GM12873 (cell line): ENCODE results near the gene TBC1D14.

Experiments used
- TF ChIP-seq, protein P1 (sequence below): IDR thresholded peaks from 2 replicates; pipeline ENCODE4 v1.5.1; 2012; ENCODE audit warnings: low read depth, mild to moderate bottlenecking, moderate library complexity, low read length, control low read depth; ENCODE audit not compliant: insufficient read depth; ENCODE audit errors: missing control alignments

TBC1D14 gene

GRCh38 chr4:7043284-7044136, 133.9 kb downstream of the TBC1D14 start, which contains the start of gene TADA2B:
Gene TADA2B, plus strand, starts transcription at chr4:7043372. Its CDS starts 208 bp downstream, at chr4:7043580.
- TF ChIP-seq, protein P1, sequence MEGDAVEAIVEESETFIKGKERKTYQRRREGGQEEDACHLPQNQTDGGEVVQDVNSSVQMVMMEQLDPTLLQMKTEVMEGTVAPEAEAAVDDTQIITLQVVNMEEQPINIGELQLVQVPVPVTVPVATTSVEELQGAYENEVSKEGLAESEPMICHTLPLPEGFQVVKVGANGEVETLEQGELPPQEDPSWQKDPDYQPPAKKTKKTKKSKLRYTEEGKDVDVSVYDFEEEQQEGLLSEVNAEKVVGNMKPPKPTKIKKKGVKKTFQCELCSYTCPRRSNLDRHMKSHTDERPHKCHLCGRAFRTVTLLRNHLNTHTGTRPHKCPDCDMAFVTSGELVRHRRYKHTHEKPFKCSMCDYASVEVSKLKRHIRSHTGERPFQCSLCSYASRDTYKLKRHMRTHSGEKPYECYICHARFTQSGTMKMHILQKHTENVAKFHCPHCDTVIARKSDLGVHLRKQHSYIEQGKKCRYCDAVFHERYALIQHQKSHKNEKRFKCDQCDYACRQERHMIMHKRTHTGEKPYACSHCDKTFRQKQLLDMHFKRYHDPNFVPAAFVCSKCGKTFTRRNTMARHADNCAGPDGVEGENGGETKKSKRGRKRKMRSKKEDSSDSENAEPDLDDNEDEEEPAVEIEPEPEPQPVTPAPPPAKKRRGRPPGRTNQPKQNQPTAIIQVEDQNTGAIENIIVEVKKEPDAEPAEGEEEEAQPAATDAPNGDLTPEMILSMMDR, result no peak

- TF ChIP-seq, protein P1, result no peak
Measured at GRCh38 chr4:7044137-7044930, 134.7 kb downstream of the TBC1D14 start.

- TF ChIP-seq, protein P1, result no peak
Measured at GRCh38 chr4:7045553-7045952, 135.9 kb downstream of the TBC1D14 start.

DNA sequence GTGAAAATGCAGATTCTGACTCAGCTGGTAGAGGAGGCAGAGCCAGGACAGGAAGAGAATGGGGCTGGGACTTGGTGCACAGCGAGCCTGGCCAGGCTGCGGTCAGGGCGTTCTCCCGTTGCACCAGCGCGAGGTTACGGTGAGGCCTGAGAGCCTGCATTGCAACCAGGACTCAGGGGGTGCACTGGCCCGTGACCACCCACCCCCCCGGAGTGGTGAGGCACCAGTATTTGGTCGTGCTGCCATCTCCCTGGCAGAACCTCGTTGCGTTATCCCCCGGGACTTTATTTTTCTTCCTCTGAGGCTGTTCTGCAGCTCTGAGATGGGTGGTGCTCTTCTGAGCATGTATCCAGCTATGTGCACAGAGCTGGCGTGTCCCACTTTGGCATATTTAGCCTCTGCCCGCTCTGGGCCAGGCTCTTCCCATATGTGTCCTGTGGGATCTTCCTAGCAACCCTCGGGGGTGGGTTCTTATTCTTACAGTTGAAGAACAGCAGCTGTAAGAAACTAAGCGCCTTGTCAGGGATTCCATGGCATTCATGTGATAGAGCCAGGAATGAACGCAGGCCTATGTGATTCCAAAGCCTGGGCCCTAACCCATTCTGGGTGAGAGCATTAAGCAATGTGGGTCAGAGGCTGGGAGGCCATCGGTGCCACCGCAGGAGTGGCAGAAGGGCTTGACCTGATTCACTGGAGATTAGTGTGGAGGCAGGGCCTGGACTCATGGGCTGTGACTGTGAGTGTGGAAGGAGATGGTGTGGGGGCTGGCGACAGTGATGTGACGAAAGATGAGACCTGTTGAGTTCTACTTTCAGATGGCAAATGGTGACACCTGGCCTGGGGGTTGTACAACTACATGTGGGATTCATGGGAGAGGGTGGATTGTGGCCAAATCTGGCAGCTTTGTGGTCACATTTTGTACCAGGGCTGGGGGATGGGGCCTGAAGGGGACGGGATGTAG, 136.6 kb downstream of the TBC1D14 start:
- TF ChIP-seq, protein P1, result no peak

GRCh38 chr4:7046971-7047370, 137.3 kb downstream of the TBC1D14 start:
- TF ChIP-seq, protein P1, result no peak

DNA sequence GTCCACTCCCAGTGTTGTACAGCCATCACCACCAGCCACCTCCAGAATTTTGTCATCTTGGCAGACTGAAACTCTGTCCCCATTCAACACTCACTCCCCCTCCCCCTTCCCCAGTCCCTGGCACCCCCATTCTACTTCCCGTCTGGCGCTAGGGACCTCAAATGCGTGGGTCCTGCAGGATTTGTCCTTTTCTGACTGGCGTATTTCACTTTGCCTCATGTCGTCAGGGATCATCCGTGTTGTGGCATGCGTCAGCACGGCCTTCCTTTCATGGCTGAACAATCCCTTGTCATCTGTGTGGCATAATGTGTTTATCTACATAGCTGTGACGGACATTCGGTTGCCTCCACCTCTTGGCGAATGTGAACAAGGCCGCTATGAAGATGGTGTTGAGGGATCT, 139.0 kb downstream of the TBC1D14 start:
- TF ChIP-seq, protein P1, result no peak
